Keratinocyte (primary cell): Measurements from ENCODE around the gene DMD. TPM values are rescaled to one million over a fixed set of nuclear protein-coding genes. Genes with fewer than 3 reads are reported as not detected.

ENCODE experiments used
- DNase-seq: peaks from one replicate; pipeline ENCODE4 v3.0.0-alpha.2; 2011; ENCODE audit warnings: low read depth, missing footprints, low spot score
- FAIRE-seq: peaks from 2 replicates; lab custom pipeline; 2011; peaks lifted over from hg19 to GRCh38; lab: Jason Lieb, UNC
- H2AFZ ChIP-seq: 2 replicates; pipeline ENCODE4 v1.6.0; 2012; ENCODE audit warnings: low read length, control low read depth, inconsistent platforms; ENCODE audit not compliant: control insufficient read depth
- H3K27ac ChIP-seq: 2 replicates; pipeline ENCODE4 v1.5.1; 2011; ENCODE audit warnings: low read length; ENCODE audit not compliant: control insufficient read depth, insufficient read depth
- H3K27me3 ChIP-seq: 3 replicates; pipeline ENCODE4 v1.6.0; 2011; ENCODE audit warnings: low read length; ENCODE audit not compliant: control insufficient read depth, insufficient read depth; ENCODE audit errors: extremely low read depth
- H3K36me3 ChIP-seq, 2 experiments: 2 replicates in 1 of 2; 3 replicates in 1 of 2; pipeline ENCODE4 v1.5.1; 2011; ENCODE audit warnings: low read length in 2 of 2, mild to moderate bottlenecking in 1 of 2; ENCODE audit not compliant: control insufficient read depth in 2 of 2, insufficient read depth in 2 of 2; ENCODE audit errors: extremely low read depth in 1 of 2
- H3K4me1 ChIP-seq: 3 replicates; pipeline ENCODE4 v1.5.1; 2011; ENCODE audit warnings: low read length; ENCODE audit not compliant: control insufficient read depth, insufficient read depth; ENCODE audit errors: extremely low read depth
- H3K4me2 ChIP-seq: 3 replicates; pipeline ENCODE4 v1.6.0; 2011; ENCODE audit warnings: low read depth, low read length; ENCODE audit not compliant: control insufficient read depth, insufficient read depth; ENCODE audit errors: extremely low read depth
- H3K4me3 ChIP-seq, 3 experiments: fragments of 200-600 bp in 1 of 3; sonication (generic) in 1 of 3; 2 replicates in 2 of 3; 3 replicates in 1 of 3; pipeline ENCODE4 v1.5.1; 2011 to 2016; ENCODE audit warnings: low read length in 3 of 3, mild to moderate bottlenecking in 3 of 3, control low read depth in 2 of 3, inconsistent platforms in 1 of 3, low read depth in 1 of 3, mixed read lengths in 1 of 3, mixed run types in 1 of 3, moderate library complexity in 1 of 3; ENCODE audit not compliant: control insufficient read depth in 2 of 3, insufficient read depth in 2 of 3; ENCODE audit errors: extremely low read depth in 1 of 3
- H3K79me2 ChIP-seq: 2 replicates; pipeline ENCODE4 v1.6.0; 2012; ENCODE audit warnings: low read length; ENCODE audit not compliant: control insufficient read depth, insufficient read depth
- H3K9ac ChIP-seq: 3 replicates; pipeline ENCODE4 v1.6.0; 2011; ENCODE audit warnings: low read length; ENCODE audit not compliant: control insufficient read depth, insufficient read depth; ENCODE audit errors: extremely low read depth
- H3K9me1 ChIP-seq: 3 replicates; pipeline ENCODE4 v1.6.0; 2011; ENCODE audit warnings: low read length; ENCODE audit not compliant: control insufficient read depth, insufficient read depth; ENCODE audit errors: extremely low read depth
- H3K9me3 ChIP-seq: 2 replicates; pipeline ENCODE4 v1.5.1; 2012; ENCODE audit warnings: low read depth, low read length; ENCODE audit not compliant: control insufficient read depth
- H4K20me1 ChIP-seq: 3 replicates; pipeline ENCODE4 v1.6.0; 2011; ENCODE audit warnings: low read length; ENCODE audit not compliant: control insufficient read depth, insufficient read depth; ENCODE audit errors: extremely low read depth
- CTCF ChIP-seq, 3 experiments: IDR thresholded peaks in 1 of 3; conservative IDR thresholded peaks in 1 of 3; optimal IDR thresholded peaks in 1 of 3; 2 replicates in 2 of 3; 3 replicates in 1 of 3; pipeline versions ENCODE3 to v1.5.1; 2011; ENCODE audit warnings: low read length in 3 of 3, mild to moderate bottlenecking in 3 of 3, moderate library complexity in 2 of 3, control low read depth in 1 of 3, inconsistent platforms in 1 of 3; ENCODE audit not compliant: insufficient read depth in 2 of 3; ENCODE audit errors: extremely low read depth in 1 of 3
- EZH2 ChIP-seq: IDR thresholded peaks from one replicate; pipeline ENCODE4 v1.6.1; 2012; ENCODE audit warnings: inconsistent platforms, mild to moderate bottlenecking, low read length, moderate library complexity
- dilution Hi-C: fragments of 300-500 bp; cut with MboI; formaldehyde crosslinking; loops from one replicate; pipeline ENCODE4 v1.7.0; 2020; ENCODE audit warnings: low sequenced_read_pairs; ENCODE audit not compliant: extremely low pct_ligation_motif_present
- polyA plus RNA-seq, 5 experiments: library from polyadenylated mRNA; depleted of rRNA in 3 of 5; stranded (reverse) in 3 of 5; stranded (forward) in 1 of 5; unstranded in 1 of 5; fragments of >200 nt; gene quantifications; 1 replicate in 1 of 5; 2 replicates in 3 of 5; 3 replicates in 1 of 5; pipeline versions ENCODE4 v1.2.1 to v1.2.3, GENCODE V29; 2011 to 2012; ENCODE audit warnings: missing spikeins in 2 of 5, low read depth in 1 of 5, low replicate concordance in 1 of 5

Gene DMD
- polyA plus RNA-seq, 1 donor (not counting 4 experiments of a cell fraction or from before 2014, with no cell fraction given) = 8.9 TPM

GRCh38 chrX:32998776-32999175, 212.6 kb downstream of the DMD start:
- no peak overlapping the region for H3K4me2 ChIP-seq
- H3K36me3 ChIP-seq = no peaks in the 10 kb centered on the region
- no peaks in the 10 kb centered on the region for H3K9me3 ChIP-seq
- no peak overlapping the region for H3K4me3 ChIP-seq
- TF ChIP-seq CTCF (optimal IDR thresholded peaks at IDR 0.05 in 1 of 3, IDR thresholded peaks at IDR 0.05 in 1 of 3, conservative IDR thresholded peaks at IDR 0.05 in 1 of 3; ENCODE audit: extremely low read depth in 1 of 3, insufficient read depth in 2 of 3, low read length in 3 of 3) = no peak
- TF ChIP-seq EZH2 = no peak
- H3K27me3 ChIP-seq = no peaks in the 10 kb centered on the region
- H3K4me1 ChIP-seq = no peaks in the 10 kb centered on the region
- no peak overlapping the region for H3K9ac ChIP-seq
- H3K27ac ChIP-seq = no peak overlapping the region
- H3K9me1 ChIP-seq = no peaks in the 10 kb centered on the region
- DNase-seq (no peak), FAIRE-seq (no peak)
- H3K79me2 ChIP-seq = no peaks in the 10 kb centered on the region
- H2AFZ ChIP-seq = no peak overlapping the region
- dilution Hi-C loops = no loop called here
- H4K20me1 ChIP-seq = no peaks in the 10 kb centered on the region

- DNase-seq = no peak
- no peaks in the 10 kb centered on the region for H3K9me1 ChIP-seq
- H3K4me3 ChIP-seq = no peak overlapping the region
- H3K27ac ChIP-seq = no peak overlapping the region
- dilution Hi-C loops = no loop called here
- TF ChIP-seq CTCF (optimal IDR thresholded peaks at IDR 0.05 in 1 of 3, IDR thresholded peaks at IDR 0.05 in 1 of 3, conservative IDR thresholded peaks at IDR 0.05 in 1 of 3; ENCODE audit: extremely low read depth in 1 of 3, insufficient read depth in 2 of 3, low read length in 3 of 3) (no peak), EZH2 (no peak)
- no peak overlapping the region for H2AFZ ChIP-seq
- H3K4me1 ChIP-seq = no peaks in the 10 kb centered on the region
- H3K27me3 ChIP-seq = no peaks in the 10 kb centered on the region
- H3K79me2 ChIP-seq = no peaks in the 10 kb centered on the region
- no peak overlapping the region for H3K9ac ChIP-seq
- H3K4me2 ChIP-seq = no peak overlapping the region
- no peak for FAIRE-seq
- no peaks in the 10 kb centered on the region for H3K36me3 ChIP-seq
- H3K9me3 ChIP-seq = no peaks in the 10 kb centered on the region
- H4K20me1 ChIP-seq = no peaks in the 10 kb centered on the region
Measured at GRCh38 chrX:32995427-32995826, 215.9 kb downstream of the DMD start.
